Erythroblast (primary cell): ENCODE measurements around the gene OTUB1.

Experiments used
- GATA1 ChIP-seq: IDR thresholded peaks from 2 replicates; pipeline ENCODE4 v1.6.1; 2011; ENCODE audit warnings: low read depth, mild to moderate bottlenecking, control low read depth, low read length, moderate library complexity
- POLR2A ChIP-seq: IDR thresholded peaks from 2 replicates; pipeline ENCODE4 v1.6.1; 2011; ENCODE audit warnings: mild to moderate bottlenecking, low read length

GRCh38 chr11:64029773-64030172, 43.5 kb downstream of the OTUB1 start:
- TF ChIP-seq POLR2A = no peak
- no peak for TF ChIP-seq GATA1
